Cardiac fibroblast (primary cell): ENCODE data around the gene EGFLAM.
A peak's percentile ranks its signal among the peaks of the same experiment; 100 is the strongest.

ENCODE experiments used
- DNase-seq, 2 donors: peaks; one replicate each; pipeline versions ENCODE4 v3.0.0 to v3.0.0-alpha.2; 2010; ENCODE audit warnings: low read depth in 2 of 2
- H3K4me3 ChIP-seq, 2 donors: replicated peaks in 1 of 2; 1 replicate in 1 of 2; 2 replicates in 1 of 2; pipeline ENCODE4 v1.5.1; 2011; ENCODE audit warnings: low read depth in 2 of 2, low read length in 2 of 2, mild to moderate bottlenecking in 2 of 2, moderate library complexity in 1 of 2
- TF ChIP-seq, protein P1 (sequence below): IDR thresholded peaks from one replicate; pipeline ENCODE4 v1.5.1; 2011; ENCODE audit warnings: low read depth, mild to moderate bottlenecking, low read length, inconsistent platforms

EGFLAM gene

DNA sequence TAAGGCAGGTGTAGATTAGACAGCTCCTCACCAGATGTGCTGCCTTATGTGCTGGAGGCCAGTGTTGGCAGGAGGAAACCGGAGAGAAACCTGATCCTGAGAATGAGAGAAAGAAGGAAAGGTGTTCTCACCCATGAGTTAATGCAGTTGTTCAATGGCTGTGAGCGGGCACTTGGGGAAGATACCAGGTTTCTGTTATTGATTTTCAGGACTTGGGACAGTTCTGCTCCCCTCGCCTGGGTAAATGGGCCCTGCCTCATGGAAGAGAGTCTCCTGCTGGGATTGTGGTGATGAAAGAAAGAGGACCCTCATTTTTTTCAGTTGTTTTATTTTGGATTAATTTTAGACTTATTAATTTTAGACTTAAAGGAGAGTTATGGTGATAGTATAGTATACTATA, 59.5 kb downstream of the EGFLAM start:
- DNase-seq: no peak
- TF ChIP-seq, protein P1, sequence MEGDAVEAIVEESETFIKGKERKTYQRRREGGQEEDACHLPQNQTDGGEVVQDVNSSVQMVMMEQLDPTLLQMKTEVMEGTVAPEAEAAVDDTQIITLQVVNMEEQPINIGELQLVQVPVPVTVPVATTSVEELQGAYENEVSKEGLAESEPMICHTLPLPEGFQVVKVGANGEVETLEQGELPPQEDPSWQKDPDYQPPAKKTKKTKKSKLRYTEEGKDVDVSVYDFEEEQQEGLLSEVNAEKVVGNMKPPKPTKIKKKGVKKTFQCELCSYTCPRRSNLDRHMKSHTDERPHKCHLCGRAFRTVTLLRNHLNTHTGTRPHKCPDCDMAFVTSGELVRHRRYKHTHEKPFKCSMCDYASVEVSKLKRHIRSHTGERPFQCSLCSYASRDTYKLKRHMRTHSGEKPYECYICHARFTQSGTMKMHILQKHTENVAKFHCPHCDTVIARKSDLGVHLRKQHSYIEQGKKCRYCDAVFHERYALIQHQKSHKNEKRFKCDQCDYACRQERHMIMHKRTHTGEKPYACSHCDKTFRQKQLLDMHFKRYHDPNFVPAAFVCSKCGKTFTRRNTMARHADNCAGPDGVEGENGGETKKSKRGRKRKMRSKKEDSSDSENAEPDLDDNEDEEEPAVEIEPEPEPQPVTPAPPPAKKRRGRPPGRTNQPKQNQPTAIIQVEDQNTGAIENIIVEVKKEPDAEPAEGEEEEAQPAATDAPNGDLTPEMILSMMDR: no peak
- H3K4me3 ChIP-seq: no peak overlapping the region

DNA sequence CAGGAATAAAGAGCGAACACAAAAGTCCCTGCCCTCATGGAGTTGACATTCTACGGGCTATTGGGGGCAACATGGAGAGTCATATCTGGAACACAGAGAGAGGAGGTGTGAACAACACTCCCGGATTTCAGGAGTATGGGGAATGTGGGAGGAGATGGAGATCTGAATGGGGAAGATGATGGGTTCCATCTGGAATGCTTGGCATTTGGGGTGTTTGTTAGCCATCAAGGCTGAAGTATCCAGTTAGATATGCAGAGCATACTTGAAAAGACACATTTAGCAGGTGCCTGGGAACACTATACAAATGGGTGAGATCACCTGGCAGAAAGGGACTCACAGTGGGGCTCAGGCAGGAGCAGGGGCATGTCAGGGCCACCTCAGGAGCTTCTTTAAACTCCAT, 61.1 kb downstream of the EGFLAM start:
- no peak for DNase-seq
- no peak overlapping the region for H3K4me3 ChIP-seq
- TF ChIP-seq, protein P1: no peak

DNA sequence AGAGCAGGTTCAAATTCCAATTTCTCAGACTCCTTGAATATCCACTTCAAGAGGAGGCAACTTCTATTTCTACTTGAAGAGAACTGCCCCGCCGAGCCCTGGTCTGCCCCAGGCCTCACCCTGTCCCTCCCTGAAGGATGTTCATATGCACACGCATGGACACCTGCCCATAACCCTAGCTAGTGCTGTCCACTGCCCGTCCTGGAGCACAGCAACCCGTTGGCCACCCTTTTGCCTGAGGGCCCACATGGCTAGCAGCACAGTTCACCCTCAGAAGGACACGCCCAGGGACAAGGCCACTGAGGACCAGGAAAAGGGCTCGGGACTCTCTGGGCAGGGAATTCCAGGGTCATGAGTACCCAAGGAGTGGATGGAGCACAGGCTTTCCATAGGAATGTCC, 63.6 kb downstream of the EGFLAM start:
- no peak for DNase-seq
- no peak overlapping the region for H3K4me3 ChIP-seq
- TF ChIP-seq, protein P1: no peak

DNA sequence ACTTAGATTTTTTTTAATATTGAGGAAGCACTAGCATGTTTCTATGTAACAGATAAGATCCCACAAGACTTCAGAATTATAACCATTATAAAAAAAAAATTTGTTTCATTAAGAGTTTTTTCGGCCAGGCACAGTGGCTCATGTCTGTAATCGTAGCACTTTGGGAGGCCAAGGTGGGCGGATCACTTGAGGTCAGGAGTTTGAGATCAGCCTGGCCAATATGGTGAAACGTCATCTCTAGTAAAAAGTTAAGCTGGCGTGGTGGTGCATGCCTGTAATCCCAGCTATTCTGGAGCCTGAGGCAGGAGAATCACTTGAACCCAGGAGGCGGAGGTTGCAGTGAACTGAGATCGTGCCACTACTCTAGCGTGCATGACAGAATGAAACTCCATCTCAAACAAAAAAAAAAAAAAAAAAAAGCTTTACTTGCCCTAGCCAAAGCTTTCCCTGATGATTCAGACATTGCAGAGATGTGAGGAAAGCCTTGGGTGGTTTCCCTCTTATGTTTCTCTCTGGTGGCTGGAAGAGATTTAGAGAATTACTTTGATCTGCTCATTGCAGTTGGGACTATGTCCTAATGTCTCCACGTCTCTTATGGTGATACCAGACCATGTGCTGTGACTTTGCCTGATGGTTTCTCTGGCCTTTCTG, 65.4 kb downstream of the EGFLAM start:
- TF ChIP-seq, protein P1: no peak

DNA sequence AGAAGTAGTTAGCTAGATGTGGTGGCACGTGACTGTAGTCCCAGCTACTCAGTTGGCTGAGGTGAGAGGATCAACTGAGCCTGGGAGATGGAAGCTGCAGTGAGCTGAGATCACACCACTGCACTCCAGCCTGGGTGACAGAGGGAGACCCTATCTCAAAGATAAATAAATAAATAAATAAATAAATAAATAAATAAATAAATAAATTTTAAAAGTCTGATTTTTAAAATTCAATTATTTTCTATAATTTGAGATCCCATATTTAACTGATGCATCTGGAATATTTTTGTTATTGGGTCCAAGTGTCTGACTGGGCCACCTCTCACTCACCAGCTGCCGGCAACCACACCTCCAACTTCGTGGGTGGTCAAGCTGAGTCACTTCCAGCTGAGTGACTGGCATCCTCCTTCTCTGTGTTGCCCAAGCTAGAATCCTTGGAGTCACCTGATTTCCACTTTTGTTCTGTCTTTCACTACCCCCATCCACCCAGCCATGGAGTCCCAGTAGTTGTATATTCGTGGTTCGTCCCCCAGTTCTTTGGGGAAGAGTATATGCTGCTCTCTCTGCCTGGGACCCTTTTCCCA, 70.9 kb downstream of the EGFLAM start:
- TF ChIP-seq, protein P1: no peak
- H3K4me3 ChIP-seq: no peak overlapping the region
- DNase-seq: peak; percentile 6 to 58

More for the DNA sequence above, 65.4 kb downstream of the EGFLAM start:
- DNase-seq: peak; percentile 29 to 74
- H3K4me3 ChIP-seq: no peak overlapping the region

DNA sequence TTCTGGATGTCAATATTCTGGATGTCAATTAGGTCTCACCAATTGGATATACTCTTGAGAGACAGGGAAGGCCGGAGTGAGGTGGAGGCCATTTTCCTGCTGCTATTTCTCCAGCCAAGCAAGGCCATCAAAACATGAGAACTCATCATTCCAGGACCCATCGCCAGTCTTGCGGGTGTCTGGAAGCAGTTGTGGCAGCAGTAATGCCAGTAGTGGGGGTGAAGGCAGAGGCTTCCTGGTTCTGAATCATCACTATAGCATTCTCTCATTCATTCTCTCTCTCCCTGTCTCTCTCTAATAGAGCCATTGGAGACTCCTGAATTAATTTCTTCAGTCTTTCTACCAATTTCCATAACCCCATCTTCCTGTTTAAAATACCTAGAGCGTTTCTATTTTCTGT, 71.8 kb downstream of the EGFLAM start:
- TF ChIP-seq, protein P1: no peak
- H3K4me3 ChIP-seq: no peak overlapping the region
- DNase-seq: peak in 1 of 2 donors; percentile 25
